K562 (cell line): ENCODE results near the gene TANC1. TPM values are rescaled to one million over a fixed set of nuclear protein-coding genes. Genes with fewer than 3 reads are reported as not detected.
A peak's percentile ranks its signal among the peaks of the same experiment; 100 is the strongest.

Source experiments
- ATAC-seq: fragments of 200-7000 bp; cut with Tn5 transposase; 3 replicates; pipeline ENCODE4 v1.9.1; 2020; ENCODE audit warnings: moderate library complexity
- BruUV-seq: library from RNA; stranded (reverse); fragments of 400-500 nt; replicated peaks from 2 replicates; lab custom pipeline; 2021; lab: Mats Ljungman, UMichigan
- CTCF ChIA-PET: fragments of 300-600 bp; formaldehyde crosslinking; extraction: SDS; loops from one replicate; lab custom pipeline; 2021; ENCODE audit warnings: low intra/inter-chr PET ratio; lab: Yijun Ruan, JAX
- POLR2A ChIA-PET: fragments of 300-600, 350-650 bp; sonication (Branson Sonifier 250); formaldehyde crosslinking; extraction: SDS; loops from one replicate; lab custom pipeline; 2021; ENCODE audit warnings: antibody characterized with exemption, inconsistent platforms; lab: Yijun Ruan, JAX
- DNase-seq, 4 experiments: peaks; one replicate each; pipeline versions ENCODE4 v3.0.0 to v3.0.0-alpha.2; 2011 to 2018; ENCODE audit warnings: low spot score in 3 of 4, mixed read lengths in 3 of 4; ENCODE audit errors: extremely low read depth in 1 of 4
- FAIRE-seq: peaks from 2 replicates; lab custom pipeline; 2011; peaks lifted over from hg19 to GRCh38; lab: Jason Lieb, UNC
- H2AFZ ChIP-seq: 2 replicates; pipeline ENCODE4 v1.6.0; 2011; ENCODE audit warnings: low read depth, low read length, control low read depth, inconsistent platforms
- H3K27ac ChIP-seq: fragments of 200-600 bp; 3 replicates; pipeline ENCODE4 v1.8.0; 2011; ENCODE audit warnings: low read depth, mild to moderate bottlenecking, control low read depth, inconsistent platforms, low read length, moderate library complexity, mixed read lengths; ENCODE audit errors: extremely low read depth
- H3K27me3 ChIP-seq, 2 experiments: fragments of 300-600 bp in 1 of 2; 2 replicates in 1 of 2; 3 replicates in 1 of 2; pipeline versions ENCODE4 v1.6.0 to v1.8.0; 2011; ENCODE audit warnings: inconsistent platforms in 2 of 2, low read length in 2 of 2, mild to moderate bottlenecking in 1 of 2, mixed read lengths in 1 of 2, moderate library complexity in 1 of 2; ENCODE audit not compliant: control insufficient read depth in 2 of 2, insufficient read depth in 2 of 2
- H3K36me3 ChIP-seq: fragments of 300-600 bp; 3 replicates; pipeline ENCODE4 v1.8.0; 2011; ENCODE audit warnings: mild to moderate bottlenecking, low read length, inconsistent platforms; ENCODE audit not compliant: control insufficient read depth, insufficient read depth
- H3K4me1 ChIP-seq, 2 experiments: fragments of 200-600 bp in 1 of 2; replicated peaks in 1 of 2; 2 replicates in 1 of 2; 3 replicates in 1 of 2; pipeline versions ENCODE4 v1.5.1 to v1.8.0; 2011; ENCODE audit warnings: inconsistent platforms in 2 of 2, low read length in 2 of 2, mild to moderate bottlenecking in 1 of 2, mixed read lengths in 1 of 2, moderate library complexity in 1 of 2; ENCODE audit not compliant: control insufficient read depth in 2 of 2, insufficient read depth in 2 of 2
- H3K4me2 ChIP-seq: 2 replicates; pipeline ENCODE4 v1.6.1; 2011; ENCODE audit warnings: low read length, control low read depth, inconsistent platforms, mixed read lengths; ENCODE audit not compliant: insufficient read depth
- H3K4me3 ChIP-seq: fragments of 200-600 bp; sonication (generic), shearing (Covaris generic); 2 replicates; pipeline ENCODE4 v1.5.1; 2016; ENCODE audit warnings: control low read depth, inconsistent platforms
- H3K79me2 ChIP-seq: fragments of 200-600 bp; 3 replicates; pipeline ENCODE4 v1.8.0; 2011; ENCODE audit warnings: low read length, inconsistent platforms; ENCODE audit not compliant: control insufficient read depth, insufficient read depth
- H3K9ac ChIP-seq, 2 experiments: 2 replicates each; pipeline versions ENCODE4 v1.6.0 to v1.6.1; 2011; ENCODE audit warnings: low read depth in 2 of 2, low read length in 2 of 2, control low read depth in 1 of 2, inconsistent platforms in 1 of 2, mild to moderate bottlenecking in 1 of 2, mixed read lengths in 1 of 2; ENCODE audit not compliant: insufficient read depth in 1 of 2
- H3K9me1 ChIP-seq: one replicate; pipeline ENCODE4 v1.6.0; 2011; ENCODE audit warnings: inconsistent platforms, mild to moderate bottlenecking, low read length, moderate library complexity; ENCODE audit not compliant: control insufficient read depth, insufficient read depth
- H3K9me3 ChIP-seq: replicated peaks from 2 replicates; pipeline ENCODE4 v1.5.1; 2011; ENCODE audit warnings: low read depth, low read length, inconsistent platforms; ENCODE audit not compliant: control insufficient read depth, insufficient read depth
- H4K20me1 ChIP-seq: replicated peaks from 2 replicates; pipeline ENCODE4 v1.6.1; 2011; ENCODE audit warnings: low read length, inconsistent platforms, mixed read lengths; ENCODE audit not compliant: control insufficient read depth, insufficient read depth
- CEBPB ChIP-seq: fragments of 450-650 bp; IDR thresholded peaks from 2 replicates; pipeline ENCODE4 v1.6.1; 2016; ENCODE audit warnings: missing genetic modification characterization, missing compliant biosample characterization
- CEBPG ChIP-seq, 3 experiments: fragments of 200-800 bp in 1 of 3; sonication (Bioruptor generic) in 1 of 3; sonication (generic) in 1 of 3; formaldehyde crosslinking in 1 of 3; IDR thresholded peaks in 2 of 3; conservative IDR thresholded peaks in 1 of 3; 2 replicates each; pipeline versions ENCODE4 v1.6.1 to v1.8.0; 2016 to 2022; ENCODE audit warnings: missing compliant biosample characterization in 2 of 3, missing genetic modification characterization in 2 of 3, mild to moderate bottlenecking in 1 of 3, missing genetic modification reagents in 1 of 3
- HLTF ChIP-seq: fragments of 450-650 bp; IDR thresholded peaks from 2 replicates; pipeline ENCODE4 v1.6.1; 2016
- HNRNPUL1 ChIP-seq: fragments of 200-400 bp; formaldehyde crosslinking; IDR thresholded peaks from 2 replicates; pipeline ENCODE4 v1.6.1; 2017; ENCODE audit warnings: low read length
- ID3 ChIP-seq, 2 experiments: fragments of 250-450 bp in 1 of 2; fragments of 450-650 bp in 1 of 2; sonication (Bioruptor Pico) in 1 of 2; IDR thresholded peaks; 2 replicates each; pipeline versions ENCODE4 v1.6.1 to v1.8.0; 2016 to 2021; ENCODE audit warnings: mild to moderate bottlenecking in 2 of 2, moderate library complexity in 2 of 2, missing compliant biosample characterization in 1 of 2, missing genetic modification characterization in 1 of 2
- ZBTB11 ChIP-seq, 3 experiments: fragments of 200-800 bp in 1 of 3; fragments of 250-450 bp in 1 of 3; fragments of 450-650 bp in 1 of 3; sonication (Bioruptor Pico) in 1 of 3; sonication (Bioruptor generic) in 1 of 3; formaldehyde crosslinking in 1 of 3; IDR thresholded peaks; 2 replicates each; pipeline versions ENCODE4 v1.6.1 to v1.8.0; 2016 to 2022; ENCODE audit warnings: mild to moderate bottlenecking in 2 of 3, missing genetic modification characterization in 2 of 3, missing compliant biosample characterization in 1 of 3, moderate library complexity in 1 of 3
- ZFX ChIP-seq: sonication (generic); formaldehyde crosslinking; IDR thresholded peaks from 2 replicates; pipeline ENCODE4 v1.8.0; 2022; ENCODE audit warnings: mild to moderate bottlenecking, missing genetic modification reagents, moderate library complexity
- WGBS: fragments of 100-300 bp; shearing (Covaris generic); methylation state at CpG from one replicate; pipeline ENCODE4 v1.1.6; 2016; ENCODE audit warnings: low coverage, mixed read lengths; ENCODE audit not compliant: insufficient coverage; ENCODE audit errors: missing lambda C conversion rate; 5-methylcytosine and 5-hydroxymethylcytosine counted together
- in situ Hi-C: fragments of 300-500 bp; cut with MboI; formaldehyde crosslinking; loops from 4 replicates; pipeline ENCODE4 v1.15.0; 2018; ENCODE audit warnings: inconsistent platforms, mixed read lengths
- intact Hi-C: fragments of 100-400 bp; cut with micrococcal nuclease; formaldehyde crosslinking; loops from 2 replicates; pipeline ENCODE4 v1.14.2; 2022
- polyA plus RNA-seq, 8 experiments: library from polyadenylated mRNA; depleted of rRNA in 4 of 8; stranded (reverse) in 5 of 8; unstranded in 3 of 8; fragments of >200 nt; fragmentation: Nextera tagmentation in 2 of 8; fragmentation: Illumina TruSeq in 1 of 8; extraction: Ambion mirVana in 2 of 8; extraction: Trizol in 1 of 8; gene quantifications; 2 replicates each; pipeline versions ENCODE4 v1.2.1 to v1.2.3, GENCODE V29; 2011 to 2014; ENCODE audit warnings: inconsistent platforms in 1 of 8, missing spikeins in 1 of 8
- total RNA-seq, 7 experiments: library from RNA; depleted of rRNA in 6 of 7; stranded (reverse); fragments of >200 nt in 6 of 7; fragmentation: Illumina TruSeq in 2 of 7; extraction: Trizol in 2 of 7; gene quantifications; 2 replicates each; pipeline versions ENCODE4 v1.2.1 to v1.2.3, GENCODE V29; 2011 to 2021; ENCODE audit warnings: low replicate concordance in 1 of 7

Gene TANC1
- total and polyA plus RNA-seq, 9 of the 15 experiments (the other 6 are each of a cell fraction or from before 2014, with no cell fraction given): under 0.01 to 0.20 (median 0.07) TPM; not detected in 1

GRCh38 chr2:159106109-159106508 lies 137.7 kb downstream of the TANC1 start:
- Histone ChIP-seq H3K4me3 (no peak overlapping the region), H3K27ac (no peak overlapping the region), H3K9ac (no peak overlapping the region), H3K9me1 (no peaks in the 10 kb centered on the region), H2AFZ (no peak overlapping the region), H3K9me3 (no peaks in the 10 kb centered on the region), H3K79me2 (no peaks in the 10 kb centered on the region)
- no peak for DNase-seq
- POLR2A ChIA-PET: interaction anchor here (0.7 kb wide), 1 partner anchor 25 kb away, joined by 5 read pairs; no protein-coding TSS in a partner anchor
- FAIRE-seq: peak; percentile 44
- in situ Hi-C loops: no loop called here
- TF ChIP-seq ZFX (CRISPR knock-in tag) (no peak), ID3 (CRISPR knock-in tag; IDR thresholded peaks at IDR 0.05) (no peak), ID3 (tag; IDR thresholded peaks at IDR 0.05) (no peak), HNRNPUL1 (no peak), HLTF (no peak), CEBPG (CRISPR knock-in tag; IDR thresholded peaks at IDR 0.05) (no peak), CEBPG (tag; conservative IDR thresholded peaks at IDR 0.05 in 1 of 2, IDR thresholded peaks at IDR 0.05 in 1 of 2) (peak in 1 of 2 experiments; percentile 43; a peak in 2 of 4 replicates), CEBPB (tag) (peak; percentile 54), ZBTB11 (CRISPR knock-in tag; IDR thresholded peaks at IDR 0.05) (no peak)
- TF ChIP-seq, all 486 proteins: peak for 2
- CTCF ChIA-PET: no interaction called here
- H4K20me1 ChIP-seq: no peaks in the 10 kb centered on the region
- 0 out of 3 replicates have a peak, but pooled peaks have one; percentile 34 for ATAC-seq
- WGBS: 3% methylated on average over 5 of the region's 5 CpGs
- no peaks in the 10 kb centered on the region for H3K4me1 ChIP-seq
- intact Hi-C loops: no loop called here
- peaks cover 21 to 37% of the 10 kb centered on the region in 2 experiments for H3K27me3 ChIP-seq
- BruUV-seq: no TSS peak
- H3K4me2 ChIP-seq: no peak overlapping the region
- H3K36me3 ChIP-seq: no peaks in the 10 kb centered on the region
